Activated CD4-positive, alpha-beta memory T cell treated with anti-CD3 and anti-CD28 coated beads, Interleukin-2, amount 10 ng/mL, durations not matched to agents 7 days and 5 days (primary cell): ENCODE data around the gene NRGN. TPM values are rescaled to one million over a fixed set of nuclear protein-coding genes. Genes with fewer than 3 reads are reported as not detected.

Experiments used
- CTCF ChIA-PET: fragments of 350-600 bp; sonication (Branson Sonifier 250); formaldehyde crosslinking; loops from one replicate; lab custom pipeline; 2021; ENCODE audit warnings: antibody characterized with exemption, inconsistent platforms; lab: Charles Lee
- POLR2A ChIA-PET: fragments of 350-600 bp; sonication (Branson Sonifier 250); formaldehyde crosslinking; loops from one replicate; lab custom pipeline; 2021; ENCODE audit warnings: antibody characterized with exemption; lab: Charles Lee
- DNase-seq: peaks from one replicate; pipeline ENCODE4 v3.0.0-alpha.2; 2020
- H3K27ac Mint-ChIP-seq: one replicate; pipeline ENCODE4 v1.8.0; 2021; ENCODE audit warnings: mild to moderate bottlenecking, mixed read lengths
- H3K27me3 Mint-ChIP-seq: one replicate; pipeline ENCODE4 v1.8.0; 2021; ENCODE audit warnings: mixed read lengths
- H3K36me3 Mint-ChIP-seq: one replicate; pipeline ENCODE4 v1.8.0; 2021; ENCODE audit warnings: low read depth, mixed read lengths
- H3K4me1 Mint-ChIP-seq: one replicate; pipeline ENCODE4 v1.8.0; 2021; ENCODE audit warnings: mixed read lengths
- H3K4me3 Mint-ChIP-seq: one replicate; pipeline ENCODE4 v1.8.0; 2021; ENCODE audit warnings: mild to moderate bottlenecking, mixed read lengths
- H3K9me3 Mint-ChIP-seq: one replicate; pipeline ENCODE4 v1.8.0; 2021; ENCODE audit warnings: mixed read lengths
- total RNA-seq, 2 experiments: library from RNA; stranded (reverse); gene quantifications; one replicate each; pipeline ENCODE4 v1.2.3, GENCODE V29; 2021

The NRGN gene
- total RNA-seq, 2 experiments from 2014 or later: 7.3 to 8.4 TPM

- peaks cover 13% of the 10 kb centered on the region for H3K4me1 Mint-ChIP-seq
- no peak overlapping the region for H3K4me3 Mint-ChIP-seq
- H3K27me3 Mint-ChIP-seq: no peaks in the 10 kb centered on the region
- no peak overlapping the region for H3K27ac Mint-ChIP-seq
- peaks cover 2% of the 10 kb centered on the region for H3K36me3 Mint-ChIP-seq
- POLR2A ChIA-PET: no interaction called here
- no peak for DNase-seq
- CTCF ChIA-PET: interaction anchor here (1.2 to 2.2 kb wide), 4 partner anchors 14 to 110 kb away, joined by 3 to 5 read pairs (median 4); no protein-coding TSS in a partner anchor
- H3K9me3 Mint-ChIP-seq: no peaks in the 10 kb centered on the region
These were observed 39.8 kb downstream of the NRGN start for GRCh38 chr11:124779568-124779967.

- Mint-ChIP-seq H3K27ac (no peak overlapping the region), H3K4me3 (no peak overlapping the region), H3K4me1 (no peaks in the 10 kb centered on the region), H3K27me3 (no peaks in the 10 kb centered on the region), H3K36me3 (no peaks in the 10 kb centered on the region), H3K9me3 (no peaks in the 10 kb centered on the region)
- ChIA-PET CTCF (interaction anchor here (0.7 to 2.5 kb wide), 4 partner anchors 10 to 36 kb away, joined by 3 to 12 read pairs (median 3); partner anchors contain the start of gene ESAM), POLR2A (no interaction called here)
- DNase-seq: no peak
These were observed 43.3 kb downstream of the NRGN start for GRCh38 chr11:124783002-124783401.

DNA sequence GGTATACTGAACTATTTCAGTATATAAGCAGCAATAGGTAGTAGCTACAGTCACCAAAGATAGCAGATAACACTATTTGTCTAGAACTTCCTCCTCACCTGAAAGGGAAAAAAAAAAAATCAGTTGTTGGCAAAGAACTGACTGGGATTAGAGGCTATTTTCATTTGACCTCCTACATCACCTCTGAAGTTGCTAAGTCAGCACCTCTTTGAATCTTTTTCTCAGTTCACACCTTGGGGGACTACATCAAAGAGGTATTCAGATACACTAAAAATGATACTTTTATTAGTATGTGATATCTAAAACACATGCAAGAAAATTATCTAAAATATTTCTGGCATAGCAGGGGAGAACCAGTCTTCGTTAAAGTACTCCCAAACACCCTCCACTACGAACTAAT, 44.3 kb downstream of the NRGN start:
- H3K4me1 Mint-ChIP-seq: no peaks in the 10 kb centered on the region
- no peaks in the 10 kb centered on the region for H3K27me3 Mint-ChIP-seq
- H3K9me3 Mint-ChIP-seq: no peaks in the 10 kb centered on the region
- ChIA-PET CTCF (interaction anchor here (0.6 to 2.5 kb wide), 3 partner anchors 10 to 140 kb away, joined by 3 to 12 read pairs (median 10); partner anchors contain the start of gene ESAM), POLR2A (no interaction called here)
- no peaks in the 10 kb centered on the region for H3K36me3 Mint-ChIP-seq
- no peak overlapping the region for H3K4me3 Mint-ChIP-seq
- H3K27ac Mint-ChIP-seq: no peak overlapping the region
- no peak for DNase-seq

DNA sequence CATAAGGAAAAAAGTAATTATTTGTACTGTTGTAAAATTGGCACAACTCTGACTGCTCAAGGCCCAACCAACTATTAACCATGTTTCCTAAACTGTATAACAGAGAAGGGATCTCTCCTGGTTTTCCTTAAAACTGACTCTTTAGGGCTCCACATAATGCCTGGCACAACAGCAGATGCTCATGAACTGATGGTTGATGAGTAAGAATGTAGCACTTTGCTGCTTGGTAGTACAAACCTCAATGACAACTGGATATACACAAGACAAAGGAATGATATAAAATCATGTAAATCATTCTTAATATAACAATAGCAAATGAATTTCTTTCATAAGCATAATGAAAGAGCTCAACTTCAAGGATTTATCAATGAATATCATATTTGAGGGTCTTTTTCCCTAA, 48.8 kb downstream of the NRGN start:
- H3K4me3 Mint-ChIP-seq: no peak overlapping the region
- peaks cover 21% of the 10 kb centered on the region for H3K4me1 Mint-ChIP-seq
- H3K9me3 Mint-ChIP-seq: no peaks in the 10 kb centered on the region
- ChIA-PET POLR2A (interaction anchor here (1.9 kb wide), 1 partner anchor 12 kb away, joined by 5 read pairs; the partner anchor contains the start of gene MSANTD2), CTCF (interaction anchor here (0.7 to 1.6 kb wide), 2 partner anchors 12 to 117 kb away, joined by 3 read pairs; partner anchors contain the start of gene MSANTD2)
- H3K27me3 Mint-ChIP-seq: no peaks in the 10 kb centered on the region
- DNase-seq: no peak
- no peaks in the 10 kb centered on the region for H3K36me3 Mint-ChIP-seq
- H3K27ac Mint-ChIP-seq: no peak overlapping the region

GRCh38 chr11:124791626-124792341, 52.0 kb downstream of the NRGN start:
- Mint-ChIP-seq H3K27ac (no peak overlapping the region), H3K4me1 (peaks cover 26% of the 10 kb centered on the region), H3K27me3 (no peaks in the 10 kb centered on the region), H3K9me3 (no peaks in the 10 kb centered on the region), H3K36me3 (no peaks in the 10 kb centered on the region), H3K4me3 (no peak overlapping the region)
- DNase-seq: no peak
- POLR2A ChIA-PET: interaction anchor here (0.8 to 1.5 kb wide), 2 partner anchors 7 to 8 kb away, joined by 3 to 5 read pairs; partner anchors contain the start of gene MSANTD2
- CTCF ChIA-PET: interaction anchor here (0.6 to 3.5 kb wide), 4 partner anchors 11 to 123 kb away, joined by 3 to 27 read pairs (median 5); partner anchors contain the start of gene ESAM

GRCh38 chr11:124793466-124794278, 53.9 kb downstream of the NRGN start:
- H3K9me3 Mint-ChIP-seq: no peaks in the 10 kb centered on the region
- peaks cover 41% of the 10 kb centered on the region for H3K4me1 Mint-ChIP-seq
- no peak overlapping the region for H3K27ac Mint-ChIP-seq
- H3K4me3 Mint-ChIP-seq: no peak overlapping the region
- H3K36me3 Mint-ChIP-seq: peaks cover 5% of the 10 kb centered on the region
- ChIA-PET CTCF (interaction anchor here (0.6 to 3.5 kb wide), 25 partner anchors 8 to 696 kb away, joined by 3 to 32 read pairs (median 3); partner anchors contain the start of genes ESAM, SIAE and SPA17), POLR2A (interaction anchor here (0.8 to 0.9 kb wide), 2 partner anchors 20 to 31 kb away, joined by 3 to 4 read pairs; no protein-coding TSS in a partner anchor)
- no peaks in the 10 kb centered on the region for H3K27me3 Mint-ChIP-seq
- no peak for DNase-seq

GRCh38 chr11:124796312-124796711, 56.6 kb downstream of the NRGN start:
- Mint-ChIP-seq H3K27ac (no peak overlapping the region), H3K9me3 (no peaks in the 10 kb centered on the region), H3K4me1 (peaks cover 50% of the 10 kb centered on the region), H3K4me3 (no peak overlapping the region), H3K27me3 (no peaks in the 10 kb centered on the region), H3K36me3 (peaks cover 5% of the 10 kb centered on the region)
- ChIA-PET CTCF (interaction anchor here (0.8 to 4.3 kb wide), 4 partner anchors 17 to 126 kb away, joined by 4 to 29 read pairs (median 14); no protein-coding TSS in a partner anchor), POLR2A (no interaction called here)
- no peak for DNase-seq

Other genes with a start within 250 kb of the NRGN start
- gene OR8B12, start 196.3 kb upstream of the NRGN start, total RNA-seq: not detected
- not detected for gene OR8A1, start 169.9 kb upstream of the NRGN start, total RNA-seq
- gene PANX3, start 128.5 kb upstream of the NRGN start, total RNA-seq: not detected
- gene TBRG1, start 117.1 kb upstream of the NRGN start, total RNA-seq: 10 to 100 TPM; 41.4 to 50.6 TPM
- 1 to 10 TPM; 5.1 to 8.2 TPM for gene SIAE, start 66.2 kb upstream of the NRGN start, total RNA-seq
- 1 to 10 TPM; 3.4 to 3.8 TPM for gene SPA17, start 66.0 kb upstream of the NRGN start, total RNA-seq
- under 1 TPM; 0.38 to 0.55 TPM for gene VSIG2, start 12.3 kb downstream of the NRGN start, total RNA-seq
- gene ESAM, start 22.3 kb downstream of the NRGN start, total RNA-seq: 1 to 10 TPM; 1.0 to 1.6 TPM
- gene MSANTD2, start 60.5 kb downstream of the NRGN start, total RNA-seq: 10 to 100 TPM in 1 of 2 experiments, 1 to 10 TPM in 1; 9.4 to 10.4 TPM
- gene ROBO3, start 125.5 kb downstream of the NRGN start, total RNA-seq: 1 to 10 TPM; 7.9 to 8.5 TPM
- gene ROBO4, start 157.9 kb downstream of the NRGN start, total RNA-seq: not detected
- gene HEPN1, start 179.3 kb downstream of the NRGN start, total RNA-seq: not detected
- gene HEPACAM, start 196.1 kb downstream of the NRGN start, total RNA-seq: not detected
- 1 to 10 TPM; 9.2 to 9.7 TPM for gene CCDC15, start 214.3 kb downstream of the NRGN start, total RNA-seq